GM12865 (cell line): ENCODE results near the gene CHKA.

Source experiments
- DNase-seq: peaks from one replicate; pipeline ENCODE4 v3.0.0; 2010; ENCODE audit warnings: low read depth
- H3K4me3 ChIP-seq: 2 replicates; pipeline ENCODE4 v1.5.1; 2011; ENCODE audit warnings: mild to moderate bottlenecking, low read depth, low read length, control low read depth
- CTCF ChIP-seq: IDR thresholded peaks from 2 replicates; pipeline ENCODE4 v1.5.1; 2011; ENCODE audit warnings: low read length, control low read depth, low read depth, inconsistent platforms; ENCODE audit not compliant: insufficient read depth; ENCODE audit errors: missing control alignments

Gene CHKA

GRCh38 chr11:68145120-68145866, 24.1 kb upstream of the CHKA start:
- TF ChIP-seq CTCF = no peak
- H3K4me3 ChIP-seq = no peak overlapping the region
- no peak for DNase-seq

- DNase-seq = no peak
- TF ChIP-seq CTCF = no peak
- no peak overlapping the region for H3K4me3 ChIP-seq
Measured at GRCh38 chr11:68143310-68143689, 22.1 kb upstream of the CHKA start.

DNA sequence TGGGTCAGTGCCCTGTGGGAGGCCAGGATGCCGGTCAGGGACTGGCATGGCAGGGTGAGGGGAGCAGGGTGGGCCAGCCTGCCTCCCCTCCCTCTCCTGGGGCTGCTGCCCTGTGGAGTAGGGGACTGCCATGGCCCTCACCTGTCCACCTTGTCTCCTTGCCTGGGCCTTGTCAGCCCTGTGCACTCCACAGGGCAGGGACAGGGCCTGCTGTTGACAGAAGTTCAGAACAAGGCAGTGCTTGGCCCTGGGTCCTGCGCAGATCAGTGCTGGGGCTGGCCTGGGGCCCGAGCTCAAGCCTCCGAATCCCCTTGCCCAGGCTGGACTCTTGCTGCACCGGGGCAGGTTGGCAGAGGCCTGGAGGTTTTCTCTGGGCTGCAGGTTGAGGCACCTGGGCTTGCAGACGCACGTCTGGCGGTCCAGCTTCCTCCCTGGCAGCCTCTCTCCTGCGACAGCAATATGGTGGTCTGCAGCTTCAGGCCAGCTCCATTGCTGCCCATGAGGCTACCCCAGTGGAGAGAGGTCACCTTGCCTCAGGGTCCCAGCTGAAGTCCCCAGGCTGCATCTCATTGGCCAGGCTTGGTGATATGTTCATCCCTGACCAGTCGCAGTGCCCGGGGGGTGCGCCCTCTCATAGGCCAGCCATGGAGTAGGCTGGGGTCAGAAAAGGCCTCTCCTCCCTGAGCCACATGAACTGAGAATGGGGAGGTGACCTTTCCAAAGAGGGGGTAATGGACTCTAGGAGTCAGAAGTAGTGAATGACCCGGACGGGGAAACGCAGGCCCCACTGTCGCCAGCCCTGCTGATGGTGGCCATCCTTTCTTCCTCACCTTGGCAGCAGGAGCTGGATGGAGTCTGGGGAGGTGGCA, 21.5 kb upstream of the CHKA start:
- DNase-seq = no peak
- no peak for TF ChIP-seq CTCF
- no peak overlapping the region for H3K4me3 ChIP-seq

DNA sequence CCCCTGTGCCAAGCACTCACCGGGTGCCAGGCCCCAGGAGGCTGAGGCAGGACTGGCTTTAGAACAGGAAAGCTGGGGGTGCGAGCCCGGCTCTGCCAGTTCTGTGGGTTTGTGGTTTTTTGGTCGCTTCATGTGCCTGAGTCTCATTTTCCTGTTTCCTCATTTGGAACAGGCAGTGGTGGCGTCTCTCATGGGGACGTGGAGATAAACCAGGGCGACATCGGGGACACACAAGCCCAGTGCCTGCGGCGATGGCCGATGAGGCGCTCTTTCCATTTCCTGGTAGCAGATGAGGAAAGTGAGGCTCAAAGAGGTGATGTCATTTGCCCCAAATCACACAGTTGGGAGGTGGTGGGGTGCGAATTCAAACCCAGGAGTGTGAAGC, 20.8 kb upstream of the CHKA start:
- DNase-seq = peak; percentile 17
- H3K4me3 ChIP-seq = no peak overlapping the region
- TF ChIP-seq CTCF = no peak

DNA sequence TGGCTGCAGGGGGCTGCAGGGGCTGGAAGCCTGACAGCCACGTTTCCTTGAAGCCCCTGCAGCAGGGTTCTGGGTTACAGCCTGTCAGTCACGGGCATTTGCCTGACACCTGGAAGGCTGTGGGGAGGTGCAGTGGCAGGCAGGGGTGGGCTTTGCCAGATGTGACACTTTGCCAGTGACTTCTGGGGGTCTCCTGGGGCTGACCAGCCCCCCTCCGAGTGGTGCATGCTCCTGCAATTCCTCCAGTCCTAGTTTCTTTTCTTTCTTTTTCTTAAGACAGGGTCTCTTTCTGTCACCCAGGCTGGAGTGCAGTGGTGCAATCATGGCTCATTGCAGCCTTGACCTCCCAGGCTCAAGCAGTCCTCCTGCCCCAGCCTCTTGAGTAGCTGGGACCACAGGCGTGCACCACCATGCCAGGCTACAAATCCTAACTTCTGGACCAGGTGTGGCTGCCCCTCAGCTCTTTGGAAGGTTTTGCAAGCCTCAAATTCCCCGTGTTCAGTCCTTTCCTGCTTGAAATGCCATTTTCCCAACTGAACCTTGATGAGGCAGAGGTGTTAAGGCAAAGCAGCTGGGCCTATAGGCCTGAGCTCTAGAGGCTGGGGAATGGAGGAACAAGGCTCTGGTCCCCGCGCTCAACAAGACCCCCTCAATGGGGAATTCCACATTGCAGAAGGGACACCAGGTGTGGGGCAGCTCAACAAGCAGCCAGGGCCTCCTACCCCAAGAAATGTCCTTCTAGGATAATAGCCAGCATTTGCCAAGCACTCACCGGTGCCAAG, 20.2 kb upstream of the CHKA start:
- no peak for DNase-seq
- H3K4me3 ChIP-seq = no peak overlapping the region
- no peak for TF ChIP-seq CTCF

DNA sequence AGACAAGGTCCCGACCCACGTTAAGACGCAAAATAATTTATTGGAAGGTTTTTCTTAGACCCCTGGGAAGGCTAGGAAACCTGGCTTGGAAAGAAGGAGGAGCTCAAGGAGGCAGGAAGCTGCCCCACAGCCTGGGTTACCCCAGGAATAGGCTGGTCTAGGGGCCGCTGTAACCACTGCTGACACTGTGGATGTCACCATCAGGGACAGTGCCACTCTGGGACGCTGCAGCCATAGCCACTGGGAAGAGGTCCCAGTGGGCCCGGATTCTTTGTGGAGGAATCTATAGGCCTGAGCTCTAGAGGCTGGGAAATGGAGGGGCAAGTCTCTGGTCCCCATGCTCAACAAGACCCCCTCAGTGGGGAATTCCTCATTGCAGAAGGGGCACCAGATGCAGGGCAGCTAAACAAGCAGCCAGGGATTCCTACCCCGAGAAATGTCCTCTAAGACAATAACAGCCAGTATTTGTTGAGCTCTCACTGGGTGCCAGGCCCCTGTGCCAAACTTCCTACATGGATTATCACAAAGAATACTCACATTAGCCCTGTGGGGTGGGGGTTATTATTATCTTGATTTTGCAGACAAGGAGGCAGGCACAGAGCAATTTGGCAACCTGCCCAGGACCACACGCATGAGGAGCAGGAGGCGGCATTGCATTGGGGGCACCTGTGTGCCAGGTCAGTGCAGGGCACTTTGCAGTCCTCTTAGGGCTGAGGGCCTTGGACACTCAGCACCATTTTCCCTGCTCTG, 19.5 kb upstream of the CHKA start:
- no peak for TF ChIP-seq CTCF
- no peak overlapping the region for H3K4me3 ChIP-seq
- no peak for DNase-seq
